ENCODE measurements around the gene CEP192. TPM values are rescaled to one million over a fixed set of nuclear protein-coding genes. Genes with fewer than 3 reads are reported as not detected.

The CEP192 gene
- total RNA-seq, 1 donor from 2014 or later, result 58.7 TPM

- Histone ChIP-seq H3K79me2 (ENCODE audit: low read depth) (peaks cover 26% of the 10 kb centered on the region), H3K9ac (no peak overlapping the region), H3K9me3 (ENCODE audit: low read depth) (no peaks in the 10 kb centered on the region), H4K20me1 (ENCODE audit: low read depth) (no peaks in the 10 kb centered on the region), H2AFZ (replicated peaks) (no peak overlapping the region), H3K27me3 (no peaks in the 10 kb centered on the region), H3K4me3 (no peak overlapping the region), H3K36me3 (peaks cover 16% of the 10 kb centered on the region), H3K4me1 (peaks cover 3% of the 10 kb centered on the region), H3F3A (ENCODE audit: low read depth) (no peaks in the 10 kb centered on the region), H3K4me2 (no peak overlapping the region), H3K27ac (no peak overlapping the region)
- Mint-ChIP-seq H3K4me1 (no peaks in the 10 kb centered on the region), H3K27me3 (ENCODE audit: insufficient read depth, low read depth) (no peaks in the 10 kb centered on the region), H3K9me3 (no peaks in the 10 kb centered on the region), H3K4me3 (no peak overlapping the region), H3K36me3 (peaks cover 28% of the 10 kb centered on the region), H3K27ac (no peak overlapping the region)
- DNase-seq (ENCODE audit: low spot score), result no peak
- no peak for TF ChIP-seq EZH2 (IDR thresholded peaks at IDR 0.05)
- TF ChIP-seq, protein P1, sequence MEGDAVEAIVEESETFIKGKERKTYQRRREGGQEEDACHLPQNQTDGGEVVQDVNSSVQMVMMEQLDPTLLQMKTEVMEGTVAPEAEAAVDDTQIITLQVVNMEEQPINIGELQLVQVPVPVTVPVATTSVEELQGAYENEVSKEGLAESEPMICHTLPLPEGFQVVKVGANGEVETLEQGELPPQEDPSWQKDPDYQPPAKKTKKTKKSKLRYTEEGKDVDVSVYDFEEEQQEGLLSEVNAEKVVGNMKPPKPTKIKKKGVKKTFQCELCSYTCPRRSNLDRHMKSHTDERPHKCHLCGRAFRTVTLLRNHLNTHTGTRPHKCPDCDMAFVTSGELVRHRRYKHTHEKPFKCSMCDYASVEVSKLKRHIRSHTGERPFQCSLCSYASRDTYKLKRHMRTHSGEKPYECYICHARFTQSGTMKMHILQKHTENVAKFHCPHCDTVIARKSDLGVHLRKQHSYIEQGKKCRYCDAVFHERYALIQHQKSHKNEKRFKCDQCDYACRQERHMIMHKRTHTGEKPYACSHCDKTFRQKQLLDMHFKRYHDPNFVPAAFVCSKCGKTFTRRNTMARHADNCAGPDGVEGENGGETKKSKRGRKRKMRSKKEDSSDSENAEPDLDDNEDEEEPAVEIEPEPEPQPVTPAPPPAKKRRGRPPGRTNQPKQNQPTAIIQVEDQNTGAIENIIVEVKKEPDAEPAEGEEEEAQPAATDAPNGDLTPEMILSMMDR (IDR thresholded peaks at IDR 0.05), result no peak
Observed at GRCh38 chr18:13028869-13029268, 37.7 kb downstream of the CEP192 start.

DNA sequence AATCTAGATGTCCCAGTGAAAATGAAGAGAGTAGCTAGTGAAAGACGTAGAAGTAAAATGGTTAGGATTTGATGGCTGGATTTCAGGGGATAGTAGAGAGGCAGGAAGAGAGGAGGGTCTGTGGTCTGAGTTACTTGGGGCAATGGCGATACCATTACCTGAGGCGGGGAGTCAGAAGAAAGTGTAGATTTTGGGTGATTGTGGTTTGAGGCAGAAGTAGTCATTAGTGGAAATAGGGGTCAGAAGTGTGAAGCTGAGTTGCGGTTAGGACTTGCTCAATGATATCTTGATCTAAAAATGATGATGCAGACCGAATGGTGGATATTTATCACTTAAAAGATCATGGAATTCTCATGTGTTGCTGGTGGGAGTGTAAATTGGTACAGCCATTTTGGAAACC lies 41.0 kb downstream of the CEP192 start:
- Histone ChIP-seq H2AFZ (replicated peaks) (no peak overlapping the region), H3K9ac (no peak overlapping the region), H3K9me3 (ENCODE audit: low read depth) (no peaks in the 10 kb centered on the region), H3F3A (ENCODE audit: low read depth) (no peaks in the 10 kb centered on the region), H3K36me3 (peaks cover 16% of the 10 kb centered on the region), H3K27me3 (no peaks in the 10 kb centered on the region), H3K27ac (no peak overlapping the region), H3K4me1 (no peaks in the 10 kb centered on the region), H3K79me2 (ENCODE audit: low read depth) (peaks cover 7% of the 10 kb centered on the region), H3K4me2 (no peak overlapping the region), H3K4me3 (no peak overlapping the region), H4K20me1 (ENCODE audit: low read depth) (no peaks in the 10 kb centered on the region)
- Mint-ChIP-seq H3K4me1 (no peaks in the 10 kb centered on the region), H3K9me3 (no peaks in the 10 kb centered on the region), H3K27me3 (ENCODE audit: insufficient read depth, low read depth) (no peaks in the 10 kb centered on the region), H3K4me3 (no peak overlapping the region), H3K36me3 (peaks cover 25% of the 10 kb centered on the region), H3K27ac (no peak overlapping the region)
- TF ChIP-seq, protein P1 (IDR thresholded peaks at IDR 0.05), result no peak
- TF ChIP-seq EZH2phosphoT487 (IDR thresholded peaks at IDR 0.05), result no peak
- TF ChIP-seq EZH2 (IDR thresholded peaks at IDR 0.05), result no peak
- no peak for DNase-seq (ENCODE audit: low spot score)

DNA sequence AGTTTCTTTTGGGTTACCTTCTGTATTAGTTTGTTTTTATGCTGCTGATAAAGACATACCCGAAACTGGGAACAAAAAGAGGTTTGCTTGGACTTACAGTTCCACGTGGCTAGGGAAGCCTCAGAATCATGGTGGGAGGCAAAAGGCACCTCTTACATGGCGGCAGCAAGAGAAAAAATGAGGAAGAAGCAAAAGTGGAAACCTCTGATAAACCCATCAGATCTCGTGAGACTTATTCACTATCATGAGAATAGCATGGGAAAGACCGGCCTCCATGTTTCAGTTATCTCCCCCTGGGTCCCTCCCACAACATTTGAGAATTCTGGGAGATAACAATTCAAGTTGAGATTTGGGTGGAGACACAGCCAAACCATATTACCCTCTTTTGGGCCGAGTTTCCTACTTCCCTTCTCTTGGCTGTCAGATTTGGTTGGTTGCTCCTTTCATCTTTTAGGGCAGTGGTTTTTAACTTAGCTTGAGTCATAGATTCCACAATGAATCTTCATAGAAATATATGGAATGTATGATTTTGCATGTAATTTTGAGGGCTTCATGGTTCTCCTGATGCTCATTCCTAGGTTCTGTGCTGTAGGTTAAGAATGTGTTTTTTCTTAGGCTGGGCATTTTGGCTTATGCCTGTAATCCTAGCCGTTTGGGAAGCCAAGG lies 44.2 kb downstream of the CEP192 start:
- TF ChIP-seq EZH2phosphoT487 (IDR thresholded peaks at IDR 0.05), result no peak
- no peaks in the 10 kb centered on the region for H3K27me3 ChIP-seq
- H3K4me3 ChIP-seq, result no peak overlapping the region
- no peak overlapping the region for H2AFZ ChIP-seq (replicated peaks)
- no peaks in the 10 kb centered on the region for H4K20me1 ChIP-seq (ENCODE audit: low read depth)
- H3K27ac ChIP-seq, result no peak overlapping the region
- H3K4me1 ChIP-seq, result no peaks in the 10 kb centered on the region
- DNase-seq (ENCODE audit: low spot score), result no peak
- Mint-ChIP-seq H3K27me3 (ENCODE audit: insufficient read depth, low read depth) (peaks cover 2% of the 10 kb centered on the region), H3K4me3 (no peak overlapping the region), H3K4me1 (no peaks in the 10 kb centered on the region), H3K27ac (no peak overlapping the region), H3K9me3 (no peaks in the 10 kb centered on the region), H3K36me3 (peaks cover 20% of the 10 kb centered on the region)
- no peaks in the 10 kb centered on the region for H3K9me3 ChIP-seq (ENCODE audit: low read depth)
- H3K36me3 ChIP-seq, result peaks cover 6% of the 10 kb centered on the region
- H3K4me2 ChIP-seq, result no peak overlapping the region
- no peaks in the 10 kb centered on the region for H3F3A ChIP-seq (ENCODE audit: low read depth)
- no peak overlapping the region for H3K9ac ChIP-seq
- H3K79me2 ChIP-seq (ENCODE audit: low read depth), result no peaks in the 10 kb centered on the region

- TF ChIP-seq, protein P1 (IDR thresholded peaks at IDR 0.05), result no peak
- TF ChIP-seq EZH2 (IDR thresholded peaks at IDR 0.05) (no peak), EZH2phosphoT487 (IDR thresholded peaks at IDR 0.05) (no peak)
- H3K79me2 ChIP-seq (ENCODE audit: low read depth), result no peaks in the 10 kb centered on the region
- DNase-seq (ENCODE audit: low spot score), result no peak
- no peak overlapping the region for H3K9ac ChIP-seq
- no peak overlapping the region for H3K4me2 ChIP-seq
- H3K36me3 Mint-ChIP-seq, result peaks cover 17% of the 10 kb centered on the region
- no peaks in the 10 kb centered on the region for H3K9me3 ChIP-seq (ENCODE audit: low read depth)
- peaks cover 2% of the 10 kb centered on the region for H3K27me3 Mint-ChIP-seq (ENCODE audit: insufficient read depth, low read depth)
- no peaks in the 10 kb centered on the region for H3F3A ChIP-seq (ENCODE audit: low read depth)
- no peaks in the 10 kb centered on the region for H3K4me1 Mint-ChIP-seq
- no peaks in the 10 kb centered on the region for H4K20me1 ChIP-seq (ENCODE audit: low read depth)
- no peaks in the 10 kb centered on the region for H3K4me1 ChIP-seq
- H2AFZ ChIP-seq (replicated peaks), result no peak overlapping the region
- H3K4me3 Mint-ChIP-seq, result no peak overlapping the region
- H3K27me3 ChIP-seq, result no peaks in the 10 kb centered on the region
- H3K4me3 ChIP-seq, result no peak overlapping the region
- H3K36me3 ChIP-seq, result peaks cover 4% of the 10 kb centered on the region
- no peak overlapping the region for H3K27ac Mint-ChIP-seq
- no peaks in the 10 kb centered on the region for H3K9me3 Mint-ChIP-seq
- no peak overlapping the region for H3K27ac ChIP-seq
Observed at GRCh38 chr18:13036622-13037320, 45.6 kb downstream of the CEP192 start.
